IPS-15b (cell line): Measurements from ENCODE around the gene SIGMAR1.
A peak's percentile ranks its signal among the peaks of the same experiment; 100 is the strongest.

Experiments used
- H3K27me3 ChIP-seq: one replicate; pipeline ENCODE4 v1.6.1; 2013; ENCODE audit warnings: low read length; ENCODE audit not compliant: control insufficient read depth, insufficient read depth
- H3K36me3 ChIP-seq: one replicate; pipeline ENCODE4 v1.6.1; 2013; ENCODE audit warnings: low read length; ENCODE audit not compliant: control insufficient read depth, insufficient read depth
- H3K4me1 ChIP-seq: one replicate; pipeline ENCODE4 v1.6.1; 2013; ENCODE audit warnings: mild to moderate bottlenecking, low read length; ENCODE audit not compliant: control insufficient read depth, insufficient read depth
- H3K4me3 ChIP-seq: one replicate; pipeline ENCODE4 v1.5.1; 2013; ENCODE audit warnings: low read depth, low read length
- H3K9ac ChIP-seq: one replicate; pipeline ENCODE4 v1.6.1; 2013; ENCODE audit warnings: low read depth, mild to moderate bottlenecking, low read length
- H3K9me3 ChIP-seq: one replicate; pipeline ENCODE4 v1.6.1; 2013; ENCODE audit warnings: mild to moderate bottlenecking, low read length; ENCODE audit not compliant: control insufficient read depth, insufficient read depth

The SIGMAR1 gene

DNA sequence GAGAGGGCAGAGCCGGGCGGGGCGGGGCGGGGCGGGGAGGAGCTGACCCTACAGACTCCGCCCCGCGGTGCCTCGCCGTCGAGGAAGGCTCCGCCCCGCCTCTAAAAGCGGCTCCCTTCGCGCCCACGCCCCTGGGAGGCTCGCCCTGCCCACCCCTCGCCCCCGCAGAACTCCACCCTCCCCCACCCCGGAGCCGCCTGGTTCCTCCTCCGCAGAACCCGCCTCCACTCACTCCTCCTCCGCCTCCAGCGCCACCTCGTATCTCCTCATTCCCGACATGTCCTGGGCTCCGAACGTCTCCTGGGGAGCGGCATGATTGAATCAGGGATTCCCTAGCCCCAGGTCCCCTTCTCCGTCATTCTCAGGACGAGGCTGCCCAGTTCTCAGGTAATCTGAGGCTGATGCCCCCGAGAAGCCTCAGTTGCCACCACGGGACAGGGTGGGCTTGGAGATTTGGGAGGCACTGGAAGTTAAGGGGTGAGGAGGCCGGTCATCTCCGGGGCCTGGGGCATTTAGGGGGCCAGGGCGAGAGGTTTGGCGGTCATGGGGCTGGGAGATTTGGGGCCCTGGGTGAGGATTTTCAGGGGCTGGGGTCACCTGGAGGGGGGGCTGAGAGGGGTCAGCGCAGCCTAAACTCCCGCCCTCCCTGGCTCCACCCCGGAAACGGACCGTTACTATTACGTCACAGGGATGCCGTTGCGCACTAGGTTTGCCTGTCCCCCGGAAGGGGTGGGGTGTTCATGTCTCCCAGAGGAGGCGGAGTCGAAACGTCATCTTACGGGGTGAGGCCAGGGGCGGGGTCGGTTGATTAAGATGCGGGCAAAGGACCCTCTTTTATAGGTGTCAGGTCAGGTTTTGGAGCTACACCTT, 28.0 kb upstream of the SIGMAR1 start:
- H3K4me1 ChIP-seq: peaks cover 2% of the 10 kb centered on the region
- peak overlapping the region; percentile 96 for H3K4me3 ChIP-seq
- H3K9ac ChIP-seq: peak overlapping the region; percentile 90
- peaks cover 3% of the 10 kb centered on the region for H3K36me3 ChIP-seq
- no peaks in the 10 kb centered on the region for H3K9me3 ChIP-seq
- no peaks in the 10 kb centered on the region for H3K27me3 ChIP-seq

- no peaks in the 10 kb centered on the region for H3K27me3 ChIP-seq
- peak overlapping the region; percentile 37 for H3K9ac ChIP-seq
- H3K36me3 ChIP-seq: peaks cover 3% of the 10 kb centered on the region
- H3K4me3 ChIP-seq: peak overlapping the region; percentile 76
- no peaks in the 10 kb centered on the region for H3K9me3 ChIP-seq
- peaks cover 2% of the 10 kb centered on the region for H3K4me1 ChIP-seq
These were observed 27.4 kb upstream of the SIGMAR1 start for GRCh38 chr9:34665067-34665380.

DNA sequence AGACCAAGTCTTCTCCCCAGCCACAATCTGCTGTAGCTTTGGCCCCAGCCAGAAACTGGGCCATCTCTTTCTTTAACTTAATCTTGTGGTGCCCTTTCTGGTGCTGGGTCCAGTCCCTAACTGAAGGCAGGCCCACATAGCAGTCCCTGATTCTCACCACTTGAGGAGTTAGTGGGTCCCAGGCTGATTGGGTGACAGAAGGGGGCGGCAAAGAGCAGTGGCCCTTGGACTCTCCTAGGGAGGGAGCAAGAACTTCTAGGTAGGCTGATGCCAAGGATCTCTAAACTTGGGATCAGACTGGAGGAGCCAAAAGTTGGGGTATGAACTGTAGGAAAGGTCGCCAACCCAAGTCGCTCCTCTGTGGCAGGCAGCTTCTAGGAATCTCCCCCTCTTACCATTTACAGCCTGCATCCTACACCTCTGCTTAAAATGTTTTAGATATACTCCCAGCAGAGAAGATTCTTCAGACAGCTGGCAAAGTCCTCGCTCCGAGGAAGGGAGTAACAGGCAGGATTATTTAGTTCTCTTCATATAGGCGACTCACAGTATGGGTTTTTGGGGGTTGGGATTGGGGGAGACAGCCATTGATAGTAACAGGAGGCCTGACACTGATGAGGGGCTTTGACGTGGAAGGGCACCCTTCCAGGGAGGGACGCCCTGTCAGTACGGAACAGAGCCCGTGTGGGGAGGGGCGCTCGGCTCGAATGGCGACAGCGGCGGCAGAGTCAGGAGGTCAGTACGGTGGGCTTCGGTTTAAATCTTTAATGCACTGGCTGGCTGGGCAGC, 26.9 kb upstream of the SIGMAR1 start:
- H3K36me3 ChIP-seq: peaks cover 3% of the 10 kb centered on the region
- peak overlapping the region; percentile 76 for H3K4me3 ChIP-seq
- peak overlapping the region; percentile 37 for H3K9ac ChIP-seq
- H3K27me3 ChIP-seq: no peaks in the 10 kb centered on the region
- peaks cover 2% of the 10 kb centered on the region for H3K4me1 ChIP-seq
- no peaks in the 10 kb centered on the region for H3K9me3 ChIP-seq

DNA sequence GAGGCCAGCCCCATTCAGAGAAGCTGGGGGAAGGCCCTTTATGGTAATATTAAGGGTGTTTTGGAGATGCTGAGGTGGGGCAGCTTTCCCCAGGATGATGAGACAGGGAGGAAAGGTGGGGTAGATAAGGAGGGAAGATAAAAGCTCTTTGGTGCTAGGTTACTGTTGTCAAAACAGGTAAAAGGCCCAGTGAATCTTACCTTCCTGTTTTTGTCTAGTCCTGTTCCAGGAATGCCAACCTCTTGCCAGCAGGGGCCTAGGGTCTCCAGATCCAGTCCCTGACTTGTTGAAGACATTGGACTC, 25.7 kb upstream of the SIGMAR1 start:
- Histone ChIP-seq H3K36me3 (no peaks in the 10 kb centered on the region), H3K27me3 (no peaks in the 10 kb centered on the region), H3K9me3 (no peaks in the 10 kb centered on the region), H3K4me1 (peaks cover 2% of the 10 kb centered on the region), H3K4me3 (no peak overlapping the region), H3K9ac (no peak overlapping the region)

GRCh38 chr9:34662526-34663302, 25.1 kb upstream of the SIGMAR1 start, which contains the start of gene CCL27:
Gene CCL27 (minus strand): TSS chr9:34662657. CDS start chr9:34662633, 24 bp downstream.
- Histone ChIP-seq H3K36me3 (no peaks in the 10 kb centered on the region), H3K9ac (no peak within 1 kb of the TSS), H3K4me3 (no peak within 1 kb of the TSS), H3K4me1 (peaks cover 2% of the 10 kb centered on the region), H3K27me3 (no peaks in the 10 kb centered on the region), H3K9me3 (no peaks in the 10 kb centered on the region)

DNA sequence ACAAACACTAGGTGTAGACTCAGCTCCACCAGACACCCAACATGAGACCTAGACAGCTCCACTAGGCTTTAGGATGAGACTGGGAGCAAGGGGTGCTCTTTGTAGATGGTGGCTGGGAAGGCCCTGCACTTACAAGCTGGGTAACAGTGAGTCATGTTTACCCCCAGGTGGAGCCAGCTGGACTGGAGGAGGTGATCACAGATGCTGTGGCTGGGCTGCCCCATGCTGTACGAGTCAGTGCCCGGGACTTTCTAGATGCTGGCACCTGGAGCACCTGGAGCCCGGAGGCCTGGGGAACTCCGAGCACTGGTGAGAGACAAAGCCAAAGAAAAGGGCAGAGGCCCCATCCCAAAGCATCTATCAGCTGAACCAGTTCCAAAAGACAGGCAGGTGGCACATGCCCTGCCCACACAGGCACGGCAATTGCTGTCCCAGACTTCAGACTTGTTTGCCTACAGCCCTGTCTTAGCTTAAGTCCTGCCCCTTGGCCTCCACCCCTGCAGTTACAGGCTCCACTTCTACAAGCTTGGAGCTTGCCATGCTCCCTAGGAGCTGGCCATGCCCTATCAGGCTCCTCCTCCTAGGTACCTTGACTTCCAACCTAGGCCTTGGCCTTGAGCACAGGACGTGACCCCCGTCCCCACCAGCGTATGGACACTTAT, 22.1 kb upstream of the SIGMAR1 start:
- Histone ChIP-seq H3K27me3 (no peaks in the 10 kb centered on the region), H3K4me3 (no peak overlapping the region), H3K9me3 (no peaks in the 10 kb centered on the region), H3K9ac (no peak overlapping the region), H3K4me1 (peaks cover 2% of the 10 kb centered on the region), H3K36me3 (no peaks in the 10 kb centered on the region)

DNA sequence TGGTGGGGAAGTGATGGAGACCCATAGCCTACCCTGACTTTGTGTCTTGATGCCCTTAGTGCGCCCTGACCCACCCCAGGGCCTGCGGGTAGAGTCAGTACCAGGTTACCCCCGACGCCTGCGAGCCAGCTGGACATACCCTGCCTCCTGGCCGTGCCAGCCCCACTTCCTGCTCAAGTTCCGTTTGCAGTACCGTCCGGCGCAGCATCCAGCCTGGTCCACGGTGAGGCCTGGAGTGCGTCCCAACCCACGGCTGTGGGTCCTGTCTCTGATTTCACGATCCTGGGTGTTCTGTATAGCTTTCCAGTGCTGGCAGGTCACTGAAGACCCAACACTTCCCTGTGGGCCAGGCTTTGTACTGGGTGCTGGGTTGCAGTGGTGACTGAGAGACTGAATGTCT, 20.9 kb upstream of the SIGMAR1 start:
- H3K9me3 ChIP-seq: no peaks in the 10 kb centered on the region

DNA sequence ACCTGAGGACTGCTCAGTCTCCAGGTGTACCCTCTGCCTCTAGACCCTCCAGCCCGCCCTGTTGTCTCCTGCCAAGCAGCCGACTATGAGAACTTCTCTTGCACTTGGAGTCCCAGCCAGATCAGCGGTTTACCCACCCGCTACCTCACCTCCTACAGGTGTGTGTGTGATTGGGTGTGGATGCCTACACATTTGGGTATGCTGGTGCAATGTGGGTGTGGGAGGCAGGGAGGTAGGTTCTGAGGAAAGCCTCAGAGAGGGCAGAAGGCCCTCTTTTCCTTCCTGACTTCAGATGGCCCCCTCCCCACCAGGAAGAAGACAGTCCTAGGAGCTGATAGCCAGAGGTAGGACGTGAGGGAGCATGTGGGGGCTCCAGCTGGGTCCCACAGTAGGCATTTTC, 19.4 kb upstream of the SIGMAR1 start:
- Histone ChIP-seq H3K36me3 (no peaks in the 10 kb centered on the region), H3K9ac (no peak overlapping the region)

More for the DNA sequence above, 20.9 kb upstream of the SIGMAR1 start:
- Histone ChIP-seq H3K4me3 (no peak overlapping the region), H3K9ac (no peak overlapping the region), H3K27me3 (no peaks in the 10 kb centered on the region), H3K4me1 (peaks cover 6% of the 10 kb centered on the region), H3K36me3 (no peaks in the 10 kb centered on the region)

DNA sequence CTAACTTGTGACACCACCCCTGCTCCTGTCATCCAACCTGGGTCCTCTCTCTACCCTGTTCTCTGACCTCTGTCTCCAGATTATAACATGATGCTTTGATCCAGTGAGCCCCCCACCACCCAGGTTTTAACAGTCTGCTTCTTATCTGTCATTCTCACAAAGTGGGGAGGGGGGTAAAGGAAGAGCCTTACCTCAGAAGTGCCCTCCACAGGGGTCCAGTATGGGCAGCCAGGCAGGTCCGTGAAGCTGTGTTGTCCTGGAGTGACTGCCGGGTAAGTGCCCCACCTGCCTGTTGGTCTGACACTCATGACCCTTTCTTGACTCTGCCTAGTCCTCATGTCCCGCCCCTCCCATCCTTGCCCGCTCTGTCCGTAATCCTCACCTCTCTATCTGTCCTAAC, 17.8 kb upstream of the SIGMAR1 start:
- Histone ChIP-seq H3K4me3 (no peak overlapping the region), H3K4me1 (peaks cover 15% of the 10 kb centered on the region), H3K36me3 (no peaks in the 10 kb centered on the region), H3K27me3 (no peaks in the 10 kb centered on the region), H3K9ac (no peak overlapping the region), H3K9me3 (no peaks in the 10 kb centered on the region)

More for the DNA sequence above, 19.4 kb upstream of the SIGMAR1 start:
- no peak overlapping the region for H3K4me3 ChIP-seq
- peaks cover 12% of the 10 kb centered on the region for H3K4me1 ChIP-seq
- no peaks in the 10 kb centered on the region for H3K27me3 ChIP-seq
- no peaks in the 10 kb centered on the region for H3K9me3 ChIP-seq

- H3K9me3 ChIP-seq: no peaks in the 10 kb centered on the region
- no peaks in the 10 kb centered on the region for H3K27me3 ChIP-seq
- H3K4me3 ChIP-seq: no peak overlapping the region
- H3K36me3 ChIP-seq: peaks cover 7% of the 10 kb centered on the region
- H3K4me1 ChIP-seq: peaks cover 15% of the 10 kb centered on the region
- H3K9ac ChIP-seq: no peak overlapping the region
These were observed 16.9 kb upstream of the SIGMAR1 start for GRCh38 chr9:34654323-34655051.
